ENCODE results near the gene RPS6KA5. TPM values are rescaled to one million over a fixed set of nuclear protein-coding genes. Genes with fewer than 3 reads are reported as not detected.

The RPS6KA5 gene
- total RNA-seq, 1 experiment from 2014 or later = 24.2 TPM

DNA sequence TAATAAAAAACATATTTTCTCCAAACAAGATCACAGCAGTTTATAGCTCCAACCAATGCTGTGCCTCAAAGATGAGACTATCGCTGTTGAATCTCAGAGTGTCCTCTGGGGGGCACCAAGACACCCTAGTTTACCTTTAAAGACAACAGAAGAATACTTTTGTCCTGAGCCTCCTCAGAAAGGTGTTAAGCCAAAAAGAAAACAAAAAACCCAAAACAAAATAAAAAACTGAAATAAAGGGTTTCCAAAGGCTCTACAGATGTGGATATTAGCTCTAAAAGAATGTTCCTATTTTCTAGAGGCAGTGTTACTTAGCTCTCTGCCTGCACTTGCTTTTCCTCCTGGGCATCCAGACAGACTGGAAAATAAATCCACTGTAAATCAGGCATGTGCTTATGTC is 157.3 kb downstream of the RPS6KA5 start:
- no peak overlapping the region for H3K27ac ChIP-seq (ENCODE audit: low read depth, low read length)
- no peaks in the 10 kb centered on the region for H3K9me2 ChIP-seq (ENCODE audit: insufficient read depth)
- no peak overlapping the region for H2AFZ ChIP-seq (ENCODE audit: low read depth, low read length, poor library complexity, severe bottlenecking)
- no TSS peak for BruUV-seq (replicated peaks)
- H3K27me3 ChIP-seq (ENCODE audit: insufficient read depth, low read length) = no peaks in the 10 kb centered on the region
- peak; percentile 45 for DNase-seq (ENCODE audit: low read depth, low spot score)
- no peak overlapping the region for H3K9ac ChIP-seq (ENCODE audit: low read length)
- H3K4me3 ChIP-seq (replicated peaks in 1 of 2; ENCODE audit: low read depth in 1 of 2, low read length in 2 of 2) = no peak overlapping the region
- H3K36me3 ChIP-seq (ENCODE audit: control insufficient read depth in 1 of 2, insufficient read depth in 2 of 2, low read length in 2 of 2) = 0 out of 4 replicates have a peak, but pooled peaks cover 0 to 2% of the 10 kb centered on the region in 2 experiments
- intact Hi-C loops (cut with micrococcal nuclease) = loop anchor here (1.0 kb wide), 3 partner anchors 237 to 383 kb away; no protein-coding TSS in a partner anchor
- H3K4me1 ChIP-seq (ENCODE audit: control insufficient read depth in 1 of 2, insufficient read depth in 2 of 2, low read length in 2 of 2) = peaks cover 0 to 4% of the 10 kb centered on the region in 2 experiments; a peak in 2 of 4 replicates
- H3K4me2 ChIP-seq (ENCODE audit: low read length) = no peak overlapping the region
- CTCF ChIA-PET = interaction anchor here (0.7 to 3.2 kb wide), 26 partner anchors 11 to 385 kb away, joined by 3 to 54 read pairs (median 4); partner anchors contain the start of gene RPS6KA5
- POLR2A ChIA-PET = interaction anchor here (0.8 kb wide), 1 partner anchor 272 kb away, joined by 3 read pairs; no protein-coding TSS in a partner anchor
- RAD21 ChIA-PET (ENCODE audit: low non-redundant PET in 1 of 2, low total read pairs in 2 of 2, uncharacterized antibody in 2 of 2, unreplicated experiment in 2 of 2) = interaction anchor here (0.7 to 1.8 kb wide), 7 partner anchors 156 to 272 kb away, joined by 3 to 12 read pairs (median 5); partner anchors contain the start of gene RPS6KA5 (in 1 of the 2)
- no peaks in the 10 kb centered on the region for H4K20me1 ChIP-seq (ENCODE audit: insufficient read depth)
- H3K79me2 ChIP-seq (ENCODE audit: insufficient read depth, low read length) = no peaks in the 10 kb centered on the region
- ATAC-seq = peak; percentile 98
- TF ChIP-seq CBX3 (IDR thresholded peaks at IDR 0.05; ENCODE audit: low read depth) (no peak), ZFX (IDR thresholded peaks at IDR 0.05) (no peak), EZH2 (IDR thresholded peaks at IDR 0.05) (no peak), RAD21 (IDR thresholded peaks at IDR 0.05; ENCODE audit: low read depth) (peak; percentile 90), SP1 (IDR thresholded peaks at IDR 0.05; ENCODE audit: low read depth) (no peak), ATF3 (IDR thresholded peaks at IDR 0.05) (no peak), CTCF (IDR thresholded peaks at IDR 0.05 in 2 of 3, conservative IDR thresholded peaks at IDR 0.05 in 1 of 3; ENCODE audit: borderline replicate concordance in 1 of 3, insufficient read depth in 1 of 3, low read depth in 2 of 3, low read length in 2 of 3) (peak; percentile 77 to 86 (median 80))
- TF ChIP-seq, protein P1, sequence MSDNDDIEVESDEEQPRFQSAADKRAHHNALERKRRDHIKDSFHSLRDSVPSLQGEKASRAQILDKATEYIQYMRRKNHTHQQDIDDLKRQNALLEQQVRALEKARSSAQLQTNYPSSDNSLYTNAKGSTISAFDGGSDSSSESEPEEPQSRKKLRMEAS (IDR thresholded peaks at IDR 0.05) = no peak
- TF ChIP-seq, protein P2, sequence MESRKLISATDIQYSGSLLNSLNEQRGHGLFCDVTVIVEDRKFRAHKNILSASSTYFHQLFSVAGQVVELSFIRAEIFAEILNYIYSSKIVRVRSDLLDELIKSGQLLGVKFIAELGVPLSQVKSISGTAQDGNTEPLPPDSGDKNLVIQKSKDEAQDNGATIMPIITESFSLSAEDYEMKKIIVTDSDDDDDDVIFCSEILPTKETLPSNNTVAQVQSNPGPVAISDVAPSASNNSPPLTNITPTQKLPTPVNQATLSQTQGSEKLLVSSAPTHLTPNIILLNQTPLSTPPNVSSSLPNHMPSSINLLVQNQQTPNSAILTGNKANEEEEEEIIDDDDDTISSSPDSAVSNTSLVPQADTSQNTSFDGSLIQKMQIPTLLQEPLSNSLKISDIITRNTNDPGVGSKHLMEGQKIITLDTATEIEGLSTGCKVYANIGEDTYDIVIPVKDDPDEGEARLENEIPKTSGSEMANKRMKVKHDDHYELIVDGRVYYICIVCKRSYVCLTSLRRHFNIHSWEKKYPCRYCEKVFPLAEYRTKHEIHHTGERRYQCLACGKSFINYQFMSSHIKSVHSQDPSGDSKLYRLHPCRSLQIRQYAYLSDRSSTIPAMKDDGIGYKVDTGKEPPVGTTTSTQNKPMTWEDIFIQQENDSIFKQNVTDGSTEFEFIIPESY (IDR thresholded peaks at IDR 0.05; ENCODE audit: extremely low read depth, insufficient replicate concordance, low read length) = no peak
- no peaks in the 10 kb centered on the region for H3K9me3 ChIP-seq (ENCODE audit: control insufficient read depth in 1 of 2, insufficient read depth in 1 of 2, low read depth in 1 of 2, low read length in 2 of 2)

Measured in HCT116 (cell line).